A549 (cell line): ENCODE data around the gene MTMR11. TPM values are rescaled to one million over a fixed set of nuclear protein-coding genes. Genes with fewer than 3 reads are reported as not detected.
A peak's percentile ranks its signal among the peaks of the same experiment; 100 is the strongest.

Experiments used
- ATAC-seq, 2 experiments: fragments of 200-7000 bp in 1 of 2; fragments of >200 bp in 1 of 2; cut with Nextera tagmentation in 1 of 2; cut with Tn5 transposase in 1 of 2; 3 replicates each; pipeline versions ENCODE4 v1.8.0 to v1.9.1; 2018 to 2020; ENCODE audit warnings: mild to moderate bottlenecking in 1 of 2, moderate library complexity in 1 of 2
- CTCF ChIA-PET: fragments of 300-600 bp; sonication (Branson Sonifier 250); formaldehyde crosslinking; extraction: SDS; loops from one replicate; lab custom pipeline; 2021; ENCODE audit warnings: antibody characterized with exemption, inconsistent platforms; lab: Yijun Ruan, JAX
- POLR2A ChIA-PET: fragments of 350-600 bp; formaldehyde crosslinking; extraction: SDS; loops from one replicate; lab custom pipeline; 2021; ENCODE audit warnings: antibody characterized with exemption, inconsistent platforms; lab: Yijun Ruan, JAX
- DNase-seq, 2 experiments: peaks; one replicate each; pipeline versions ENCODE4 v3.0.0 to v3.0.0-alpha.2; 2011 to 2016; ENCODE audit warnings: low read depth in 1 of 2, low spot score in 1 of 2
- FAIRE-seq: peaks from 2 replicates; lab custom pipeline; 2011; peaks lifted over from hg19 to GRCh38; lab: Jason Lieb, UNC
- H3K27ac ChIP-seq, 2 experiments: fragments of >200 bp; sonication (Bioruptor Twin); formaldehyde crosslinking; 3 replicates each; pipeline ENCODE4 v1.5.1; 2016 to 2017
- H3K4me1 ChIP-seq: fragments of >200 bp; sonication (Bioruptor Twin); formaldehyde crosslinking; 3 replicates; pipeline ENCODE4 v1.6.1; 2016
- H3K4me2 ChIP-seq: fragments of >200 bp; sonication (Bioruptor Twin); formaldehyde crosslinking; 3 replicates; pipeline ENCODE4 v1.6.1; 2016
- H3K4me3 ChIP-seq: fragments of >200 bp; sonication (Bioruptor Twin); formaldehyde crosslinking; 3 replicates; pipeline ENCODE4 v1.5.1; 2016
- H3K9me3 ChIP-seq: fragments of >200 bp; sonication (Bioruptor Twin); formaldehyde crosslinking; 3 replicates; pipeline ENCODE4 v1.6.1; 2016
- ATOH8 ChIP-seq: fragments of 250-450 bp; sonication (Bioruptor Pico); IDR thresholded peaks from 2 replicates; pipeline ENCODE4 v1.5.0; 2020; ENCODE audit warnings: low read depth, mild to moderate bottlenecking, moderate library complexity
- BCL3 ChIP-seq: fragments of >200 bp; sonication (Bioruptor Twin); formaldehyde crosslinking; IDR thresholded peaks from 3 replicates; pipeline ENCODE4 v1.6.1; 2016
- CEBPB ChIP-seq, 2 experiments: fragments of >200 bp in 1 of 2; sonication (Bioruptor Twin) in 1 of 2; formaldehyde crosslinking in 1 of 2; IDR thresholded peaks; 2 replicates each; pipeline ENCODE4 v1.6.1; 2012 to 2016
- CTCF ChIP-seq: fragments of >200 bp; sonication (Bioruptor Twin); formaldehyde crosslinking; IDR thresholded peaks from 3 replicates; pipeline ENCODE4 v1.5.1; 2016
- FOSL2 ChIP-seq, 2 experiments: fragments of 450-650 bp in 1 of 2; fragments of >200 bp in 1 of 2; sonication (Bioruptor Twin) in 1 of 2; formaldehyde crosslinking; IDR thresholded peaks; 2 replicates each; pipeline versions ENCODE4 v1.5.0 to v1.6.1; 2016 to 2020; ENCODE audit warnings: mild to moderate bottlenecking in 1 of 2, moderate library complexity in 1 of 2
- GATA3 ChIP-seq: IDR thresholded peaks from 2 replicates; pipeline ENCODE4 v1.6.1; 2012; ENCODE audit warnings: borderline replicate concordance
- HDAC2 ChIP-seq: fragments of 200-600 bp; sonication (generic); IDR thresholded peaks from 2 replicates; pipeline ENCODE4 v1.6.1; 2016
- HEYL ChIP-seq: fragments of 250-450 bp; sonication (Bioruptor Pico); IDR thresholded peaks from 2 replicates; pipeline ENCODE4 v1.8.0; 2021; ENCODE audit warnings: mild to moderate bottlenecking, moderate library complexity
- HOXB13 ChIP-seq: fragments of 250-450 bp; sonication (Bioruptor Pico); IDR thresholded peaks from 2 replicates; pipeline ENCODE4 v1.5.0; 2020; ENCODE audit warnings: low read depth, mild to moderate bottlenecking, moderate library complexity
- JUN ChIP-seq, 2 experiments: fragments of >200 bp; sonication (Bioruptor Twin); formaldehyde crosslinking; IDR thresholded peaks; 2 replicates in 1 of 2; 3 replicates in 1 of 2; pipeline ENCODE4 v1.6.1; 2016 to 2017
- KDM1A ChIP-seq: fragments of 200-600 bp; sonication (generic); IDR thresholded peaks from 2 replicates; pipeline ENCODE4 v1.6.1; 2016; ENCODE audit warnings: low read depth, mild to moderate bottlenecking
- MAX ChIP-seq: IDR thresholded peaks from 2 replicates; pipeline ENCODE4 v1.6.1; 2012
- NPAS2 ChIP-seq: fragments of 250-450 bp; sonication (Bioruptor Pico); IDR thresholded peaks from 2 replicates; pipeline ENCODE4 v1.8.0; 2022; ENCODE audit warnings: mild to moderate bottlenecking, moderate library complexity, borderline replicate concordance
- NR3C1 ChIP-seq: fragments of >200 bp; sonication (Bioruptor Twin); formaldehyde crosslinking; IDR thresholded peaks from 3 replicates; pipeline ENCODE4 v1.6.1; 2017
- PHF8 ChIP-seq: fragments of 200-600 bp; sonication (generic); IDR thresholded peaks from 2 replicates; pipeline ENCODE4 v1.6.1; 2016; ENCODE audit warnings: low read depth, mild to moderate bottlenecking, antibody characterized with exemption, moderate library complexity, borderline replicate concordance
- RAD21 ChIP-seq, 2 experiments: fragments of >200 bp in 1 of 2; sonication (Bioruptor Twin) in 1 of 2; formaldehyde crosslinking in 1 of 2; IDR thresholded peaks in 1 of 2; conservative IDR thresholded peaks in 1 of 2; 2 replicates in 1 of 2; 3 replicates in 1 of 2; pipeline ENCODE4 v1.6.1; 2012 to 2018; ENCODE audit warnings: inconsistent platforms in 1 of 2
- RARB ChIP-seq: fragments of 250-450 bp; sonication (Bioruptor Pico); IDR thresholded peaks from 2 replicates; pipeline ENCODE4 v1.8.0; 2021; ENCODE audit warnings: mild to moderate bottlenecking, moderate library complexity
- RFX5 ChIP-seq: fragments of 450-650 bp; IDR thresholded peaks from 2 replicates; pipeline ENCODE4 v1.7.1; 2014; ENCODE audit warnings: antibody characterized with exemption, mild to moderate bottlenecking, moderate library complexity
- RNF2 ChIP-seq: fragments of 200-600 bp; sonication (generic); IDR thresholded peaks from 2 replicates; pipeline ENCODE4 v1.6.1; 2016; ENCODE audit warnings: low read depth, mild to moderate bottlenecking, antibody characterized with exemption, moderate library complexity, borderline replicate concordance
- TFCP2L1 ChIP-seq: fragments of 250-450 bp; sonication (Bioruptor Pico); IDR thresholded peaks from 2 replicates; pipeline ENCODE4 v1.5.0; 2021; ENCODE audit warnings: mild to moderate bottlenecking
- ZC3H11A ChIP-seq: fragments of 450-650 bp; IDR thresholded peaks from 2 replicates; pipeline ENCODE4 v1.6.1; 2014; ENCODE audit warnings: antibody characterized with exemption, mild to moderate bottlenecking
- ZNF302 ChIP-seq: fragments of 250-450 bp; sonication (Bioruptor Pico); IDR thresholded peaks from 2 replicates; pipeline ENCODE4 v1.9.0; 2021; ENCODE audit warnings: inconsistent platforms, mild to moderate bottlenecking, moderate library complexity
- WGBS: methylation state at CpG from one replicate; pipeline ENCODE4 v1.1.6; 2017; ENCODE audit errors: missing lambda C conversion rate; 5-methylcytosine and 5-hydroxymethylcytosine counted together
- polyA plus RNA-seq, 4 experiments: library from polyadenylated mRNA; depleted of rRNA in 3 of 4; stranded (reverse); fragments of >200 nt; fragmentation: RNase III in 1 of 4; extraction: RNeasy Plus Mini Kit Qiagen cat#74134 plus additional on column Dnase treatment in 1 of 4; gene quantifications; 2 replicates in 3 of 4; 3 replicates in 1 of 4; pipeline ENCODE4 v1.2.3, GENCODE V29; 2011 to 2017

The MTMR11 gene
- polyA plus RNA-seq, 2 of the 4 experiments (the other 2 are of a cell fraction): 16.2 to 31.2 TPM

- FAIRE-seq: no peak
- 0 out of 5 replicates have a peak, but pooled peaks of 1 of the 2 experiments have one; percentile 17 for TF ChIP-seq JUN (IDR thresholded peaks at IDR 0.05)
- TF ChIP-seq HDAC2: no peak
- Histone ChIP-seq H3K9me3 (no peaks in the 10 kb centered on the region), H3K4me3 (peak overlapping the region; percentile 65; the same call in 1 of the 3 replicates), H3K4me2 (peak overlapping the region; percentile 98), H3K4me1 (peaks cover 49% of the 10 kb centered on the region), H3K27ac (peak overlapping the region; percentile 94)
- ChIA-PET POLR2A (interaction anchor here (0.8 to 4.6 kb wide), 3 partner anchors 10 to 73 kb away, joined by 3 to 70 read pairs (median 12); partner anchors contain the start of genes OTUD7B and SF3B4), CTCF (interaction anchor here (0.5 to 3.4 kb wide), 9 partner anchors 9 to 232 kb away, joined by 3 to 17 read pairs (median 4); a partner anchor contains a TSS)
- DNase-seq: no peak
- no peak for ATAC-seq
Measured at GRCh38 chr1:149937759-149938158, 1.1 kb upstream of the MTMR11 start.

- ChIA-PET CTCF (interaction anchor here (0.5 to 3.4 kb wide), 10 partner anchors 9 to 232 kb away, joined by 3 to 17 read pairs (median 4); a partner anchor contains a TSS), POLR2A (interaction anchor here (0.8 to 4.6 kb wide), 3 partner anchors 9 to 73 kb away, joined by 3 to 70 read pairs (median 12); partner anchors contain the start of genes OTUD7B and SF3B4)
- ATAC-seq: peak; percentile 61 to 71
- TF ChIP-seq GATA3: no peak
- TF ChIP-seq CEBPB (IDR thresholded peaks at IDR 0.05): no peak
- no peak for TF ChIP-seq ATOH8 (CRISPR knock-in tag)
- no peak for TF ChIP-seq HEYL (CRISPR knock-in tag)
- TF ChIP-seq ZNF302: no peak
- TF ChIP-seq MAX: 0 out of 2 replicates have a peak, but pooled peaks have one; percentile 31
- no peak; the same call in 1 of the 2 replicates for TF ChIP-seq FOSL2 (IDR thresholded peaks at IDR 0.05)
- 0 out of 2 replicates have a peak, but pooled peaks have one; percentile 16 for TF ChIP-seq FOSL2 (CRISPR knock-in tag; IDR thresholded peaks at IDR 0.05)
- TF ChIP-seq JUN (IDR thresholded peaks at IDR 0.05): peak; percentile 46 to 51; a peak in 1 of 5 replicates
- peak; percentile 42; the same call in 1 of the 3 replicates for TF ChIP-seq BCL3
- TF ChIP-seq NR3C1: no peak
- H3K9me3 ChIP-seq: no peaks in the 10 kb centered on the region
- no peak for FAIRE-seq
- peak overlapping the region; percentile 98 for H3K4me2 ChIP-seq
- peak; percentile 83 to 87 for DNase-seq
- WGBS: 2% methylated on average over 8 of the region's 8 CpGs
- H3K4me3 ChIP-seq: peak overlapping the region; percentile 65
- peaks cover 44% of the 10 kb centered on the region for H3K4me1 ChIP-seq
- peak overlapping the region; percentile 94 for H3K27ac ChIP-seq
Measured at GRCh38 chr1:149936992-149937705, 470 bp upstream of the MTMR11 start.

- no peak for FAIRE-seq
- Histone ChIP-seq H3K4me2 (no peak overlapping the region), H3K27ac (no peak overlapping the region), H3K4me1 (peaks cover 29% of the 10 kb centered on the region), H3K9me3 (no peaks in the 10 kb centered on the region), H3K4me3 (no peak overlapping the region)
- ATAC-seq: no peak
- ChIA-PET CTCF (interaction anchor here (0.7 to 2.7 kb wide), 2 partner anchors 28 to 46 kb away, joined by 4 to 12 read pairs; a partner anchor contains a TSS), POLR2A (no interaction called here)
- DNase-seq: no peak
- TF ChIP-seq RAD21 (conservative IDR thresholded peaks at IDR 0.05 in 1 of 2, IDR thresholded peaks at IDR 0.05 in 1 of 2): no peak
- no peak for TF ChIP-seq BCL3
- no peak for TF ChIP-seq RNF2
- no peak for TF ChIP-seq RARB (CRISPR knock-in tag)
- no peak for TF ChIP-seq NPAS2
- TF ChIP-seq ZC3H11A: no peak
- TF ChIP-seq RFX5: no peak
- no peak for TF ChIP-seq KDM1A
- no peak for TF ChIP-seq PHF8
- no peak for TF ChIP-seq TFCP2L1 (CRISPR knock-in tag)
- TF ChIP-seq CTCF: no peak
- no peak for TF ChIP-seq HOXB13 (CRISPR knock-in tag)
- TF ChIP-seq JUN (IDR thresholded peaks at IDR 0.05): no peak
- no peak for TF ChIP-seq HEYL (CRISPR knock-in tag)
- no peak for TF ChIP-seq HDAC2
- WGBS: 91% methylated on average over 2 of the region's 2 CpGs
Measured at GRCh38 chr1:149934356-149934755, 2.3 kb downstream of the MTMR11 start.
